DMS153 (cell line): ENCODE results near the gene MPPED1.

Source experiments
- DNase-seq: peaks from one replicate; lab custom pipeline; 2025; lab: John Stamatoyannopoulos, UW

Gene MPPED1

DNA sequence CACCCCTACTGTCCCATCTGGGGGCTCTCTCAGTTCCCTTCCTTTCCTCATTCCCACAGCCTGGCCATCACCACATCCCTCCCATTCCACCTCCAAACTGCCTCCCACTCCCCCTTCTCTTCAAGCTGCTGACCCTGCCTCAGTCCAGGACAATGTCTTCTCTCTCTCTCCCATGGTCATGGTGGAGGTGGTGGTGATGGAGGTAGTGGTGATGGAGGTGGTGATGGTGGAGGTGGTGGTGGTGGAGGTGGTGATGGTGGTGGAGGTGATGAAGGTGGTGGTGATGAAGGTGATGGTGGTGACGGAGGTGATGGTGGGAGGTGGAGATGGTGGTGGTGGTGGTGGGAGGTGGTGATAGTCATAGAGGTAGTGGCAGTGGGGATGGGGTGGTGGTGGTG, 87.0 kb downstream of the MPPED1 start:
- no peak for DNase-seq

DNA sequence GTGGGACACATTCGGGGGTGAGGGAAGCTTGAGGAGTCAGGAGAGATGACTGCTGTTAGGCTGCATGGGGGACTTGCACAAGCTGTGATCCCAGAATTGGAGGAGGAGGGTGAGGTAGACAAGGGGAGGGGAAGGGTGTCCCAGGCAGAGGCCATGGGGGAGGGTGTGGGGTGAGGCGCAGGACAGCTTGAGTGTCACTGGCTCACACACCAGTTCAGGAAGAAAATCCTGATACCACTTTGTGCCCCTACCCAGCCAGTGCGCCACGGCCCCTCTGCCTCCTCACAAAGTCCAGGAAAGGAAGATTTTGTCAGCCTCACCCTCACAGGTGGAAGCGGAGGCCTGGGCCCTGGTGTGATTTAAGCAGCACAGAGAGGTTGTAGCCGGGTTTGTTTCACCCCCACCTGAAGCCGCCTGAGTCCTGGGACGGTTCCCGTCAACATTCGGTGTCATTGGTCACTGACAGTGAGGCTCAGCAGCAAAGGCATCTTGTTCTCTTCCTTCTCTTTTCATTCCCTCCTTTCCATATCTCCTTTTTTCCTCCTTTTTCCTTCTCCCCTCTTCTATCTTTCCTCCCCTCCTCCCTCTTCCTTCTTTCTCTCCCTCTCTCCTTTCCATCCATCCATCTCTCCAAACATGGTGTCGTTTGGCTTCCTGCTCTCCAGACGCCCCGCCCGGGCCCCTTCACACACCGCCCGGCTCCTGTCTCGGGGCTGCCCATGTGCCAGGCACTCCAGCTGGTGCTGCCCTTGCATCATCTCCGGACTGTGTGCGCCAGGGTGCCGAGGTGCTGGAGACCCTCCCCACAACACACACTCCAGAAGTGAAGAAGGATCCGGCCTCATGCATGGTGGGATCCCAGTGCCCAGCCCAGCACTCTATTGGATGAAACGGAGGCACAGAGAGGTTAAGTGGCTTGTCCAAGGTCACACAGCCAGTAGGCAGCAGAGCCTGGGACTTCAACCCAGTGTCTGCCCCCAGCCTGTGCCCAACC, 89.3 kb downstream of the MPPED1 start:
- no peak for DNase-seq

- DNase-seq = no peak
These were observed 90.1 kb downstream of the MPPED1 start for GRCh38 chr22:43501878-43502277.

- DNase-seq = no peak
These were observed 90.6 kb downstream of the MPPED1 start for GRCh38 chr22:43502306-43502874.

DNA sequence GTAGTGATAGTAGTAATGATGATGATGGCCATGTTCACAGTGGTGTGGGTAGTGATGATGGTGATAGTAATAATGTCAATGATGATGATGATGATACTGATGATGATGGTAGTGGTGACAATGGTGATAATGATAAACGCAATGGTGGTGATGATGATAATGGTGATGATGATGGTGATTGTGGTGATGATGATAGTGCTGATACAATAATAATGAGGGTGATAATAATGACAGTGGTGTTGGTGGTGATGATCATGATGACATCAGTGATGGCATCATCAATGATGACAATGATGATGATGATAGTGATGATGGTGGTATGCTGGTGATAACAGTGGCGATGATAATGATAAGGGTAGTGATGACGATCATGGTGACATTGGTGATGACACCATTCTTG, 92.3 kb downstream of the MPPED1 start:
- DNase-seq = no peak

DNA sequence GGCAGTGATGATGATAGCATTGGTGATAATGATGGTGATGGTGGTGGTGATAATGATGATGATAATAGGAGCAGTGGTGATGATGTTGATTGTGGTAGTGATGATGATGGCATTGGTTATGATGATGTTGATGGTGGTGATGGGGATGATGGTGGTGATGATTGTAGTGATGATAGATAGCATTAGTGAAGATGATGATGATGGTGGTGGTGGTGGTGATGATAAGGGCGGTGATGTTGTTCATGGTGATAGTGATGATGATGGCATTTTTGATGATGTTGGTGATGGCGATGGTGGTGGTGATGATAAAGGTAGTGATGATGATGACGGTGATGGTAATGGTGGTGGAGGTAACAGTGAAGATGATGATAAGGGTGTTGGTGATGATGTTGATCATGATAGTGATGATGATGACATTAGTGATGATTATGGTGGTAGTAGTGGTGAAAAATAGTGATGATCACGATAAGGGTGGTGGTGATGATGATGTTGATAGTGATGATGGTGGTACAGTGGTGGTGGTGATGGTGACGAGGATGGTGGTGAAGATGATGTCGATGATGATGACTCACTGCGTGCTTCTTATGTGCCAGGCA, 93.0 kb downstream of the MPPED1 start:
- no peak for DNase-seq

- DNase-seq = no peak
These were observed 93.6 kb downstream of the MPPED1 start for GRCh38 chr22:43505423-43505822.

DNA sequence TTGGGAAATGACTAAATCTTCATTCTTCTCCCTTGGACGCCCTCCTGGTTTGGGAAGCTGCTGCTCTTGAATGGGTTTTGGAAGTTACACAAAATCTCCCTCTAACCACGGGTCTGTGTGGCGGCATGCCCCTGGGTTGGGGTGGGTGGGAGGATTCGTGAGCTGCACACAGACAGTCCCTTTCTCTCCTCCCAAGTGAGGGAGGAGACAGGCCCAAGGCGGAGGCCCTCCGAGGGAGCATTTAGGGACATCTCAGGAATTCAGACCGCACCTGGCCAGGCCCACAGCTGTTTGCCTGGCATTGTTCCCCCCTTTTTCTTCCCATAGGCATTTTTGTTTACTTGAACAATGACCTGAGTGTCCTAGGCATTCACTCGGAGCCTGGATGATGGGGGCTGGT, 94.1 kb downstream of the MPPED1 start:
- DNase-seq = no peak

GRCh38 chr22:43506487-43506886, 94.7 kb downstream of the MPPED1 start:
- DNase-seq = no peak

DNA sequence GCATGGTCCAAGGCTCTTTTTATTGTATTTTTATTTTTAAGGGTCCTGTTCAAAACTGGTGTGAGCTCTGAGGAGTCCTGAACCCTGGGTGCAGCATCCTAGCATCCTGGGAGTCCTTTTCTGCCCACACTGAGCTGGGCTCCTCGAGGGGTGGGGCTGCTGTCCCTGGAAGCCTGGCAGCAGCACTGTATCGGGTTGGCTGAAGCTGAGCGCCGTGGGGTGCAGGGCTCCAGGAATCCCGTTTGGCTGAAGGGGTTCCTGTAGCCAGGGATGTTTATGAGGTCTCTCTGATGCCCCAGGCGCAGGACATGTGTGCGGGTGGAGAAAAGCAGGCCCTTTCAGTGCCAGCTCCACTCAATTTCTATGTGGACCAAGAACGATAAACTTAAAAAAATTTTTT, 95.4 kb downstream of the MPPED1 start:
- DNase-seq = no peak

DNA sequence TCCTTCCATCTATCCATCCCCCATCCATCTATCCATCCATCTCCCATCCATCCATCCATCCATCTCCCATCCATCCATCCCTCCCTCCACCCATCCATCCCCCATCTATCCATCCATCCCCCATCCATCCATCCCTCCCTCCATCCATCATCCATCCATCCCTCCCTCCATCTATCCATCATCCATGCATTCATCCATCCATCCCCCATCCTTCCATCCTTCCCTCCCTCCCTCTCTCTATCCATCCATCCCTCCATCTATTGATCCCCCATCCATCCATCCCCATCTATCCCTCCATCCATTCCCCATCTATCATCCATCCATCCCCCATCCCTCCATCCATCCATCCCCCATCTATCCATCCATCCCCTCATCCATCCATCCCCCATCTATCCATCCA, 96.7 kb downstream of the MPPED1 start:
- no peak for DNase-seq

DNA sequence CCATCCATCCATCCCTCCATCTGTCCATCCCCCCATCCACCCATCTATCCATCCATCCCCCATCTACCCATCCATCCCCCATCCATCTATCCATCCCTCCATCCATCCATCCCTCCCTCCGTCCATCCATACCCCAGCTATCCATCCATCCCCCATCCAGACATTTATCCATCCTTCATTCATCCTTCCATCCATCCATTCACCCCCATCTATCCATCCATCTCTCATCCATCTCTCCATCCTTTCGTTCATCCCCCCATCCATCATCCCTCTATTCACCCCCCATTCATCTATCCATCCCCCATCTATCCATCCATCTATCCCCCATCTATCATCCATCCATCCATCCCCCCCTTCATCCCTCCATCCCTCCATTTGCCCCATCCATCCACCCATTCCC, 97.5 kb downstream of the MPPED1 start:
- DNase-seq = no peak

GRCh38 chr22:43510281-43511070, 98.7 kb downstream of the MPPED1 start:
- no peak for DNase-seq

GRCh38 chr22:43511276-43511910, 99.6 kb downstream of the MPPED1 start:
- DNase-seq = no peak

DNA sequence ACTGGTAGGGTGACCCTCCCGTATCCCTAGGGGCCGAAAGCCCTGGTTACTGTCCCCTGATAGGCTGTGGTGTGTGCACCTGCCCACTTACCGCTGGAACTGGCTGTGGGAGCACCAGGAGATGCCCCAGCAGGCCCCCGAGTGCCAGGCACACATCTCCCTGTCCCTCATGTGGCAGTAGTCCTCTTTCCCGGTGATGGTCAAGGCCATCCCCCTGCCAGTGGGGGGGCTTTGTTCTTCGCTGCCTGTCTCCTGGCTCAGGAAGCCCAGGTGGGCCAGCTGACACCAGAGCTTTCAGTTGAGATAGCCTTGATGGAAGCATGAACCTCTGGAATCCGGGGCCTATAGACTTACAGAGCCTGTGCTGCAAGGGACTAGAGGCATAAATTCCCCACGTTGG, 100.5 kb downstream of the MPPED1 start:
- no peak for DNase-seq

- DNase-seq = no peak
These were observed 102.8 kb downstream of the MPPED1 start for GRCh38 chr22:43514476-43515157.

DNA sequence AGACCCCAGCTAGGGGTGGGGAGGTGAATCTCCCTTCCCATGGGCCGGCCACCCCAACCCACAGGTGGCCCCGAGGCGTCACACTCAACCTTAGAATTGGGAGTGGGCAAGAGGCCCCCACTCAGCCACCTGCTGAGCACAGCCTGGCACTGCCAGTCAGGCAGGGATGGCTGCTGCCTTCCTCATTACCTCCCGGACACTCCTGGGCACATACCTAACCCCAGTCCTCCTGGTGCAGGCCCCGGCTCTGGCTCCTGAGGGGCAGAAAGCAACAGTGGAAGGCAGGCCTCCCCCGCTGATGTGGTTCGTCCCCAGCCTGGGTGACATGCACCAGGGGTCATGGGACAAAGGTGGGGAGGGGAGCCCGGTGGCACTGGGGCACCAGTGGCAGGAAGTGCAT, 103.6 kb downstream of the MPPED1 start:
- DNase-seq = no peak

DNA sequence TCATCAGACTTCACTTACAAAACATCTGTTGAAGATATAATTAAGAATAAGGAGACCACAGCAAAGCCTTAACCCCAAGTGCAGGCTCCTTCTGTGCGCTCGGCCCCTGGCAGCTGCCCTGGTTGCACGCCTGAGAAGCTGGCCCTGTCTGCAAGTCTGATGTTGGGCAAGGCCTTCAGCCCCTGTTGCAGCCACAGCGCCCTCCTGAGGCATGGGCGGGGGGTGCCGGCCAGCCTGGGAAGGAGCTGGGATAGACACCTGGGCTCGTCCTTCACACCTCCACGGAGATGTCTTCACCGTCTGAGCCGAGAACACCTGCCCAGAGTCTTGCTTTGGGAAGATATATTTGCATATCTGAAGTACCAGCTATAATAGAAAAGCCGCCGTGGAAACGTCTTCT, 104.1 kb downstream of the MPPED1 start:
- no peak for DNase-seq

- DNase-seq = no peak
These were observed 104.6 kb downstream of the MPPED1 start for GRCh38 chr22:43516386-43516785.

- no peak for DNase-seq
These were observed 105.3 kb downstream of the MPPED1 start for GRCh38 chr22:43516996-43517635.

DNA sequence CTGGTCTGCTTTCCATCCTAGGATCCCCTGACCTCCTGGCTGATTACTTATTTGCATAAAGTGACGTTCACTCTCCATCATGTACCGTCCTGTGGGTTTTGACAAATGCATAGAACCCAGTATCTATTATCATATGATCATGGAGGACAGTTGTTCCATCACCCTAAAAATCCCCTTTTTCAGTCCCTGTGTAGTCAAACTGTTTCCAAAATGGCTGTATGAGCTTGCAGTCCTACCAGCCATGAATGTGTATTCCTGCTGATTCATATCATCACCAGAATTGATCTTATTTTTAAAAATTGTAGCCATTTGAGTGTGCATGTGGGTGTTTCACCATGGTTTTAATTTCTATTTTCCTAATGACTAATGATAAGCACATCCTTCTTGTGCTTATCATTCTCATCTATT, 108.8 kb downstream of the MPPED1 start:
- DNase-seq = no peak
